Measurements from ENCODE around the gene GRK4. TPM values are rescaled to one million over a fixed set of nuclear protein-coding genes. Genes with fewer than 3 reads are reported as not detected.

The GRK4 gene
- total RNA-seq, 3 donors from 2014 or later, result 3.8 to 6.9 (median 5.8) TPM

GRCh38 chr4:3066836-3067400 lies 103.5 kb downstream of the GRK4 start:
- Histone ChIP-seq H3K4me3 (no peak overlapping the region), H3K4me1 (no peaks in the 10 kb centered on the region), H3K27me3 (no peaks in the 10 kb centered on the region), H3K9me3 (no peaks in the 10 kb centered on the region), H3K36me3 (no peaks in the 10 kb centered on the region), H3K27ac (no peak overlapping the region)
- TF ChIP-seq POLR2AphosphoS5 (IDR thresholded peaks at IDR 0.05) (no peak), POLR2A (IDR thresholded peaks at IDR 0.05) (no peak), CTCF (IDR thresholded peaks at IDR 0.05) (no peak)
- DNase-seq (ENCODE audit: low spot score in 2 of 2), result no peak
- intact Hi-C loops (cut with DNase I; ENCODE audit: low total_unique reads), result no loop called here

GRCh38 chr4:3067473-3068001 lies 104.2 kb downstream of the GRK4 start:
- intact Hi-C loops (cut with DNase I; ENCODE audit: low total_unique reads), result no loop called here
- no peaks in the 10 kb centered on the region for H3K4me1 ChIP-seq
- H3K27me3 ChIP-seq, result no peaks in the 10 kb centered on the region
- TF ChIP-seq POLR2AphosphoS5 (IDR thresholded peaks at IDR 0.05) (no peak), CTCF (IDR thresholded peaks at IDR 0.05) (no peak), POLR2A (IDR thresholded peaks at IDR 0.05) (no peak)
- DNase-seq (ENCODE audit: low spot score in 2 of 2), result no peak
- no peaks in the 10 kb centered on the region for H3K9me3 ChIP-seq
- no peaks in the 10 kb centered on the region for H3K36me3 ChIP-seq
- no peak overlapping the region for H3K27ac ChIP-seq
- no peak overlapping the region for H3K4me3 ChIP-seq

- Histone ChIP-seq H3K36me3 (no peaks in the 10 kb centered on the region), H3K27ac (no peak overlapping the region), H3K9me3 (no peaks in the 10 kb centered on the region), H3K4me1 (no peaks in the 10 kb centered on the region), H3K4me3 (no peak overlapping the region), H3K27me3 (no peaks in the 10 kb centered on the region)
- DNase-seq (ENCODE audit: low spot score in 2 of 2), result no peak
- intact Hi-C loops (cut with DNase I; ENCODE audit: low total_unique reads), result no loop called here
- no peak for TF ChIP-seq CTCF (IDR thresholded peaks at IDR 0.05)
Observed at GRCh38 chr4:3069661-3070199, 106.4 kb downstream of the GRK4 start.

- Histone ChIP-seq H3K36me3 (no peaks in the 10 kb centered on the region), H3K4me3 (no peak overlapping the region), H3K4me1 (no peaks in the 10 kb centered on the region), H3K27me3 (no peaks in the 10 kb centered on the region), H3K9me3 (no peaks in the 10 kb centered on the region), H3K27ac (no peak overlapping the region)
- no peak for DNase-seq (ENCODE audit: low spot score in 2 of 2)
- no peak for TF ChIP-seq CTCF (IDR thresholded peaks at IDR 0.05)
- TF ChIP-seq POLR2A (IDR thresholded peaks at IDR 0.05), result no peak
- TF ChIP-seq POLR2AphosphoS5 (IDR thresholded peaks at IDR 0.05), result no peak
- intact Hi-C loops (cut with DNase I; ENCODE audit: low total_unique reads), result no loop called here
Observed at GRCh38 chr4:3070709-3071500, 107.5 kb downstream of the GRK4 start.

GRCh38 chr4:3071811-3072210 lies 108.4 kb downstream of the GRK4 start:
- no peak for DNase-seq (ENCODE audit: low spot score in 2 of 2)
- no peaks in the 10 kb centered on the region for H3K9me3 ChIP-seq
- no peak overlapping the region for H3K27ac ChIP-seq
- no peaks in the 10 kb centered on the region for H3K4me1 ChIP-seq
- H3K4me3 ChIP-seq, result no peak overlapping the region
- H3K36me3 ChIP-seq, result no peaks in the 10 kb centered on the region
- intact Hi-C loops (cut with DNase I; ENCODE audit: low total_unique reads), result no loop called here
- H3K27me3 ChIP-seq, result no peaks in the 10 kb centered on the region
- no peak for TF ChIP-seq CTCF (IDR thresholded peaks at IDR 0.05)
- TF ChIP-seq POLR2AphosphoS5 (IDR thresholded peaks at IDR 0.05), result no peak
- no peak for TF ChIP-seq POLR2A (IDR thresholded peaks at IDR 0.05)

Measured in breast epithelium (tissue), 4 donors.